WTC11 (cell line): ENCODE results near the gene SDHC. TPM values are rescaled to one million over a fixed set of nuclear protein-coding genes. Genes with fewer than 3 reads are reported as not detected.
"Not testable (repeated sequence)": the region's sequence is repeated elsewhere in the genome, so short reads cannot be mapped to it uniquely, and the experiment has no call there.

Experiments
- ATAC-seq: fragments of 200-7000 bp; cut with Tn5 transposase; 2 replicates; pipeline ENCODE4 v1.10.0; 2021; ENCODE audit warnings: mild to moderate bottlenecking, moderate library complexity
- CTCF ChIA-PET: fragments of 300-600 bp; sonication (Branson Sonifier 250); formaldehyde crosslinking; loops from one replicate; lab custom pipeline; 2021; ENCODE audit warnings: antibody characterized with exemption; lab: Charles Lee
- POLR2A ChIA-PET: fragments of 350-600 bp; sonication (Branson Sonifier 250); formaldehyde crosslinking; loops from one replicate; lab custom pipeline; 2021; ENCODE audit warnings: antibody characterized with exemption; lab: Charles Lee
- DNase-seq: peaks from one replicate; pipeline ENCODE4 v3.0.0; 2021; ENCODE audit warnings: low spot score
- H3K27ac Mint-ChIP-seq: 2 replicates; pipeline ENCODE4 v1.8.0; 2021; ENCODE audit warnings: mixed read lengths
- H3K27me3 Mint-ChIP-seq: 2 replicates; pipeline ENCODE4 v1.8.0; 2021; ENCODE audit warnings: low read depth, mild to moderate bottlenecking, moderate library complexity, mixed read lengths
- H3K36me3 Mint-ChIP-seq: 2 replicates; pipeline ENCODE4 v1.8.0; 2021; ENCODE audit warnings: mixed read lengths
- H3K4me1 Mint-ChIP-seq: 2 replicates; pipeline ENCODE4 v1.8.0; 2022; ENCODE audit warnings: mixed read lengths
- H3K4me3 Mint-ChIP-seq: 2 replicates; pipeline ENCODE4 v1.8.0; 2021; ENCODE audit warnings: mild to moderate bottlenecking, moderate library complexity, mixed read lengths
- H3K9me3 Mint-ChIP-seq: 2 replicates; pipeline ENCODE4 v1.8.0; 2021; ENCODE audit warnings: mixed read lengths
- ATF1 ChIP-seq: sonication (generic); formaldehyde crosslinking; IDR thresholded peaks from 2 replicates; pipeline ENCODE4 v1.8.1; 2023; ENCODE audit warnings: mild to moderate bottlenecking, moderate library complexity, missing genetic modification reagents
- CREB1 ChIP-seq: sonication (generic); formaldehyde crosslinking; IDR thresholded peaks from 2 replicates; pipeline ENCODE4 v1.8.0; 2023; ENCODE audit warnings: mild to moderate bottlenecking, missing genetic modification reagents
- CREM ChIP-seq: sonication (generic); formaldehyde crosslinking; IDR thresholded peaks from 2 replicates; pipeline ENCODE4 v1.8.1; 2022; ENCODE audit warnings: mild to moderate bottlenecking, missing genetic modification reagents, moderate library complexity
- E2F1 ChIP-seq: sonication (generic); formaldehyde crosslinking; IDR thresholded peaks from 2 replicates; pipeline ENCODE4 v1.8.0; 2022; ENCODE audit warnings: mild to moderate bottlenecking, missing genetic modification reagents
- ETV6 ChIP-seq: sonication (generic); formaldehyde crosslinking; IDR thresholded peaks from 2 replicates; pipeline ENCODE4 v1.8.1; 2022; ENCODE audit warnings: mild to moderate bottlenecking, missing genetic modification reagents
- FOXK1 ChIP-seq: sonication (generic); formaldehyde crosslinking; IDR thresholded peaks from 2 replicates; pipeline ENCODE4 v1.8.0; 2022; ENCODE audit warnings: mild to moderate bottlenecking, moderate library complexity, missing genetic modification reagents
- FOXP4 ChIP-seq: sonication (generic); formaldehyde crosslinking; IDR thresholded peaks from 2 replicates; pipeline ENCODE4 v1.8.0; 2022; ENCODE audit warnings: mild to moderate bottlenecking, missing genetic modification reagents
- GABPB1 ChIP-seq: sonication (generic); formaldehyde crosslinking; IDR thresholded peaks from 2 replicates; pipeline ENCODE4 v1.8.1; 2023; ENCODE audit warnings: mild to moderate bottlenecking, missing genetic modification reagents
- HMGXB4 ChIP-seq: sonication (generic); formaldehyde crosslinking; IDR thresholded peaks from 2 replicates; pipeline ENCODE4 v1.8.1; 2023; ENCODE audit warnings: mild to moderate bottlenecking, moderate library complexity, missing genetic modification reagents
- MAX ChIP-seq: sonication (generic); formaldehyde crosslinking; IDR thresholded peaks from 2 replicates; pipeline ENCODE4 v1.8.0; 2022; ENCODE audit warnings: mild to moderate bottlenecking, missing genetic modification reagents
- NFE2L1 ChIP-seq: sonication (generic); formaldehyde crosslinking; IDR thresholded peaks from 2 replicates; pipeline ENCODE4 v1.8.1; 2023; ENCODE audit warnings: missing genetic modification reagents
- NFYB ChIP-seq: sonication (generic); formaldehyde crosslinking; conservative IDR thresholded peaks from 2 replicates; pipeline ENCODE4 v1.8.0; 2022; ENCODE audit warnings: low read depth, missing genetic modification reagents
- RELA ChIP-seq: sonication (generic); formaldehyde crosslinking; IDR thresholded peaks from 2 replicates; pipeline ENCODE4 v1.8.1; 2022; ENCODE audit warnings: missing genetic modification reagents, mild to moderate bottlenecking, borderline replicate concordance
- SP1 ChIP-seq: sonication (generic); formaldehyde crosslinking; conservative IDR thresholded peaks from 2 replicates; pipeline ENCODE4 v1.8.1; 2022; ENCODE audit warnings: missing genetic modification reagents
- TCF7 ChIP-seq: sonication (generic); formaldehyde crosslinking; IDR thresholded peaks from 2 replicates; pipeline ENCODE4 v1.8.0; 2022; ENCODE audit warnings: mild to moderate bottlenecking, low read depth, missing genetic modification reagents, moderate library complexity
- TP53 ChIP-seq: sonication (generic); formaldehyde crosslinking; IDR thresholded peaks from 2 replicates; pipeline ENCODE4 v1.8.1; 2023; ENCODE audit warnings: mild to moderate bottlenecking, missing genetic modification reagents
- USF1 ChIP-seq: sonication (generic); formaldehyde crosslinking; IDR thresholded peaks from 2 replicates; pipeline ENCODE4 v1.8.0; 2022; ENCODE audit warnings: mild to moderate bottlenecking, missing genetic modification reagents
- ZBTB21 ChIP-seq: sonication (generic); formaldehyde crosslinking; IDR thresholded peaks from 2 replicates; pipeline ENCODE4 v1.8.1; 2023; ENCODE audit warnings: mild to moderate bottlenecking, missing genetic modification reagents, borderline replicate concordance
- ZNF512 ChIP-seq: sonication (generic); formaldehyde crosslinking; IDR thresholded peaks from 2 replicates; pipeline ENCODE4 v1.8.1; 2022; ENCODE audit warnings: missing genetic modification reagents, borderline replicate concordance
- total RNA-seq: library from RNA; stranded (reverse); gene quantifications from 3 replicates; pipeline ENCODE4 v1.2.3, GENCODE V29; 2021

SDHC gene
- total RNA-seq, 1 experiment from 2014 or later, result 193 TPM

GRCh38 chr1:161388639-161389038 lies 74.5 kb downstream of the SDHC start:
- ChIA-PET CTCF (interaction anchor here (0.5 to 2.9 kb wide), 7 partner anchors 19 to 210 kb away, joined by 3 to 22 read pairs (median 6); partner anchors contain the start of gene TOMM40L), POLR2A (interaction anchor here (1.2 kb wide), 1 partner anchor 190 kb away, joined by 3 read pairs; the partner anchor contains the start of gene ADAMTS4)
- TF ChIP-seq E2F1 (CRISPR knock-in tag), result no peak
- no peak for TF ChIP-seq ZNF512 (CRISPR knock-in tag)
- TF ChIP-seq TCF7 (CRISPR knock-in tag), result no peak
- TF ChIP-seq CREM (CRISPR knock-in tag), result no peak
- TF ChIP-seq RELA, result no peak
- no peak for TF ChIP-seq USF1 (CRISPR knock-in tag)
- DNase-seq, result no peak
- Mint-ChIP-seq H3K27ac (no peak overlapping the region), H3K9me3 (no peaks in the 10 kb centered on the region), H3K4me3 (peak overlapping the region; percentile 92), H3K4me1 (peaks cover 25% of the 10 kb centered on the region), H3K27me3 (peaks cover 15% of the 10 kb centered on the region; the same call in 1 of the 2 replicates), H3K36me3 (no peaks in the 10 kb centered on the region)
- no peak for ATAC-seq

- peaks cover 20% of the 10 kb centered on the region for H3K4me1 Mint-ChIP-seq
- H3K4me3 Mint-ChIP-seq, result peak overlapping the region; percentile 92
- not testable (repeated sequence) for ATAC-seq, DNase-seq, H3K36me3 Mint-ChIP-seq, H3K9me3 Mint-ChIP-seq
- H3K27me3 Mint-ChIP-seq, result peaks cover 15% of the 10 kb centered on the region; the same call in 1 of the 2 replicates
- POLR2A ChIA-PET, result interaction anchor here (0.8 to 1.9 kb wide), 5 partner anchors 11 to 191 kb away, joined by 3 to 7 read pairs (median 4); partner anchors contain the start of genes ADAMTS4, NDUFS2, SDHC and TOMM40L
- CTCF ChIA-PET, result interaction anchor here (0.5 to 2.9 kb wide), 11 partner anchors 18 to 210 kb away, joined by 3 to 22 read pairs (median 4); partner anchors contain the start of gene TOMM40L
- peak overlapping the region; percentile 95 for H3K27ac Mint-ChIP-seq
Observed at GRCh38 chr1:161389158-161389557, 75.0 kb downstream of the SDHC start.

GRCh38 chr1:161389691-161390558 lies 75.7 kb downstream of the SDHC start:
- peak overlapping the region; percentile 92 for H3K4me3 Mint-ChIP-seq
- peaks cover 15% of the 10 kb centered on the region; the same call in 1 of the 2 replicates for H3K27me3 Mint-ChIP-seq
- TF ChIP-seq FOXK1 (peak; percentile 85), HMGXB4 (CRISPR knock-in tag) (peak; percentile 76; the same call in 1 of the 2 replicates), ATF1 (CRISPR knock-in tag) (no peak), GABPB1 (CRISPR knock-in tag) (peak; percentile 69), ETV6 (peak; percentile 69; the same call in 1 of the 2 replicates), TP53 (no peak), MAX (peak; percentile 73), FOXP4 (CRISPR knock-in tag) (0 out of 2 replicates have a peak, but pooled peaks have one; percentile 33), NFE2L1 (CRISPR knock-in tag) (peak; percentile 57; the same call in 1 of the 2 replicates), NFYB (CRISPR knock-in tag) (no peak), ZBTB21 (CRISPR knock-in tag) (peak; percentile 81; the same call in 1 of the 2 replicates), SP1 (peak; percentile 34; the same call in 1 of the 2 replicates), CREB1 (no peak)
- H3K9me3 Mint-ChIP-seq, result 0 out of 2 replicates have a peak, but pooled peaks cover 3% of the 10 kb centered on the region
- peak overlapping the region; percentile 95 for H3K27ac Mint-ChIP-seq
- H3K4me1 Mint-ChIP-seq, result peaks cover 17% of the 10 kb centered on the region
- H3K36me3 Mint-ChIP-seq, result no peaks in the 10 kb centered on the region
- peak; percentile 85 for ATAC-seq
- DNase-seq, result peak; percentile 91
- POLR2A ChIA-PET, result interaction anchor here (0.7 to 1.9 kb wide), 6 partner anchors 10 to 192 kb away, joined by 3 to 7 read pairs (median 4); partner anchors contain the start of genes ADAMTS4, NDUFS2, SDHC and TOMM40L
- CTCF ChIA-PET, result interaction anchor here (0.6 to 2.9 kb wide), 11 partner anchors 37 to 216 kb away, joined by 3 to 22 read pairs (median 4); partner anchors contain the start of gene TOMM40L
